ENCODE data around the gene PTGDS. TPM values are rescaled to one million over a fixed set of nuclear protein-coding genes. Genes with fewer than 3 reads are reported as not detected.

The PTGDS gene
- 10 to 100 TPM; 46.7 to 72.6 (median 48.2) TPM for total RNA-seq

DNA sequence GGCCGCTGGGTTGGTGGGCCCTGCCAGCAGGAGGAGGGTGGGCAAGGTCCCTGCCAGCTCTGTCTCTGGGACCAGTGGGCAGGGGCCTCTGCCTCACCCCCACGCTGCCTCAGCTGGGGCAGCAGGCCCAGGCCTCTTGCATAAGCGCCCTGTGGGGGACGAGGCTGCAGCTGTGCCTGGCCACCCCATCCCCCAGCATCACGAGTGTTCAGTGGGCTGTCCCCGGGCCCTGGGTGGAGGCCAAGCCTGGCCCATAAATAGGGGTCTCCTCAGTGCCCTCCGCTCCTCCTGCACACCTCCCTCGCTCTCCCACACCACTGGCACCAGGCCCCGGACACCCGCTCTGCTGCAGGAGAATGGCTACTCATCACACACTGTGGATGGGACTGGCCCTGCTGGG is at the start of gene PTGDS:
Gene PTGDS (plus strand): TSS at position 282 of the 400 bp plus-strand sequence. CDS start 75 bp downstream, at position 357.
- DNase-seq (ENCODE audit: low spot score in 2 of 2), result no peak
- Histone ChIP-seq H3K9me3 (no peaks in the 10 kb centered on the region), H3K4me3 (peak within 1 kb of the TSS; percentile 35 to 72 (median 57)), H3K27ac (peak within 1 kb of the TSS; percentile 7 to 55), H3K36me3 (no peaks in the 10 kb centered on the region), H3K27me3 (no peaks in the 10 kb centered on the region), H3K4me1 (no peaks in the 10 kb centered on the region)
- intact Hi-C loops (cut with DNase I; ENCODE audit: low total_unique reads), result no loop called here
- TF ChIP-seq POLR2AphosphoS5 (IDR thresholded peaks at IDR 0.05), result no peak
- no peak for TF ChIP-seq POLR2A (IDR thresholded peaks at IDR 0.05)
- no peak for TF ChIP-seq CTCF (IDR thresholded peaks at IDR 0.05)

GRCh38 chr9:136928591-136928990 is 48.7 kb upstream of the PTGDS start:
- intact Hi-C loops (cut with DNase I; ENCODE audit: low total_unique reads), result no loop called here
- no peaks in the 10 kb centered on the region for H3K36me3 ChIP-seq
- H3K27me3 ChIP-seq, result no peaks in the 10 kb centered on the region
- H3K4me1 ChIP-seq, result no peaks in the 10 kb centered on the region
- H3K9me3 ChIP-seq, result no peaks in the 10 kb centered on the region
- no peak for DNase-seq (ENCODE audit: low spot score in 2 of 2)
- TF ChIP-seq CTCF (IDR thresholded peaks at IDR 0.05), result no peak
- no peak for TF ChIP-seq POLR2A (IDR thresholded peaks at IDR 0.05)
- TF ChIP-seq POLR2AphosphoS5 (IDR thresholded peaks at IDR 0.05), result no peak
- H3K4me3 ChIP-seq, result no peak overlapping the region
- peak overlapping the region in 1 of 2 donors; percentile 25 for H3K27ac ChIP-seq

- no peak for DNase-seq (ENCODE audit: low spot score in 2 of 2)
- no peak overlapping the region for H3K27ac ChIP-seq
- no peaks in the 10 kb centered on the region for H3K4me1 ChIP-seq
- H3K9me3 ChIP-seq, result no peaks in the 10 kb centered on the region
- H3K27me3 ChIP-seq, result no peaks in the 10 kb centered on the region
- intact Hi-C loops (cut with DNase I; ENCODE audit: low total_unique reads), result no loop called here
- H3K36me3 ChIP-seq, result no peaks in the 10 kb centered on the region
- TF ChIP-seq CTCF (IDR thresholded peaks at IDR 0.05), result no peak
- TF ChIP-seq POLR2AphosphoS5 (IDR thresholded peaks at IDR 0.05), result no peak
- no peak for TF ChIP-seq POLR2A (IDR thresholded peaks at IDR 0.05)
- H3K4me3 ChIP-seq, result no peak overlapping the region
Observed at GRCh38 chr9:136930014-136930413, 47.3 kb upstream of the PTGDS start.

- no peak for DNase-seq (ENCODE audit: low spot score in 2 of 2)
- no peak overlapping the region for H3K27ac ChIP-seq
- H3K9me3 ChIP-seq, result no peaks in the 10 kb centered on the region
- no peaks in the 10 kb centered on the region for H3K36me3 ChIP-seq
- H3K4me3 ChIP-seq, result no peak overlapping the region
- no peaks in the 10 kb centered on the region for H3K27me3 ChIP-seq
- TF ChIP-seq CTCF (IDR thresholded peaks at IDR 0.05) (no peak), POLR2AphosphoS5 (IDR thresholded peaks at IDR 0.05) (no peak), POLR2A (IDR thresholded peaks at IDR 0.05) (no peak)
- H3K4me1 ChIP-seq, result no peaks in the 10 kb centered on the region
- intact Hi-C loops (cut with DNase I; ENCODE audit: low total_unique reads), result no loop called here
Observed at GRCh38 chr9:136931611-136932130, 45.6 kb upstream of the PTGDS start.

GRCh38 chr9:136934277-136934676 is 43.0 kb upstream of the PTGDS start:
- Histone ChIP-seq H3K27ac (no peak overlapping the region), H3K27me3 (no peaks in the 10 kb centered on the region), H3K4me1 (no peaks in the 10 kb centered on the region), H3K9me3 (no peaks in the 10 kb centered on the region), H3K4me3 (no peak overlapping the region), H3K36me3 (no peaks in the 10 kb centered on the region)
- TF ChIP-seq POLR2A (IDR thresholded peaks at IDR 0.05), result no peak
- TF ChIP-seq CTCF (IDR thresholded peaks at IDR 0.05), result no peak
- TF ChIP-seq POLR2AphosphoS5 (IDR thresholded peaks at IDR 0.05), result no peak
- intact Hi-C loops (cut with DNase I; ENCODE audit: low total_unique reads), result no loop called here
- DNase-seq (ENCODE audit: low spot score in 2 of 2), result no peak

Measured in breast epithelium (tissue), 4 donors.